ENCODE results near the gene PPDPF. TPM values are rescaled to one million over a fixed set of nuclear protein-coding genes. Genes with fewer than 3 reads are reported as not detected.

The PPDPF gene
- total and polyA plus RNA-seq, 2 donors (not counting 1 experiment from before 2014, with no cell fraction given), result 34.0 to 58.0 TPM

DNA sequence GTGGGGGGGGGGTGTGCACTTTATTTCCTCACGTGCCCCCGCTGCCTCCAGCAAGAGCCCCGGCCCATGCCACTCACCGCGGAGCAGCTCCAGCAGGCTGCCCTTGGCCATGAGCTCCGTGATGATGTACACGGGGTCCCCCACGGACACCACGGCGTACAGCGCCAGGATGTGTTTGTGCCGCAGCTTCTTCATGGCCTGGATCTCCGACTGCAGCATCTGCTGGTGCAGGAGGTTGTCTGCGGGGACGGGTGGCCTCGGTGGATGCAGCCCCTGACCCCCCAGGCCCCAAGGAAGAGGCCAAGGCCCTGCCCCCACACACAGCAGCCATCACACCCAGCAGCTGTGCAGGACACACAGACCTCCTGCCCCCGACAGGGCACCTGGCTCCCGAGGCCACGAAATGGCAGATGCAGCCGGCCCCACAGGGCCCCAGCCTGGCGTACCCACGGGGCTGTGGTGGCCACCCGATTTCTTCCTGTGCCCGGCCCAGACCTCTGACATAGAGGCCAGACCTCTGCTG, 11.9 kb downstream of the PPDPF start:
- TF ChIP-seq, protein P1, sequence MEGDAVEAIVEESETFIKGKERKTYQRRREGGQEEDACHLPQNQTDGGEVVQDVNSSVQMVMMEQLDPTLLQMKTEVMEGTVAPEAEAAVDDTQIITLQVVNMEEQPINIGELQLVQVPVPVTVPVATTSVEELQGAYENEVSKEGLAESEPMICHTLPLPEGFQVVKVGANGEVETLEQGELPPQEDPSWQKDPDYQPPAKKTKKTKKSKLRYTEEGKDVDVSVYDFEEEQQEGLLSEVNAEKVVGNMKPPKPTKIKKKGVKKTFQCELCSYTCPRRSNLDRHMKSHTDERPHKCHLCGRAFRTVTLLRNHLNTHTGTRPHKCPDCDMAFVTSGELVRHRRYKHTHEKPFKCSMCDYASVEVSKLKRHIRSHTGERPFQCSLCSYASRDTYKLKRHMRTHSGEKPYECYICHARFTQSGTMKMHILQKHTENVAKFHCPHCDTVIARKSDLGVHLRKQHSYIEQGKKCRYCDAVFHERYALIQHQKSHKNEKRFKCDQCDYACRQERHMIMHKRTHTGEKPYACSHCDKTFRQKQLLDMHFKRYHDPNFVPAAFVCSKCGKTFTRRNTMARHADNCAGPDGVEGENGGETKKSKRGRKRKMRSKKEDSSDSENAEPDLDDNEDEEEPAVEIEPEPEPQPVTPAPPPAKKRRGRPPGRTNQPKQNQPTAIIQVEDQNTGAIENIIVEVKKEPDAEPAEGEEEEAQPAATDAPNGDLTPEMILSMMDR (conservative IDR thresholded peaks at IDR 0.05 in 1 of 2, IDR thresholded peaks at IDR 0.05 in 1 of 2; ENCODE audit: low read depth in 1 of 2, low read length in 2 of 2), result no peak
- TF ChIP-seq EZH2 (IDR thresholded peaks at IDR 0.05; ENCODE audit: low read length, missing control alignments), result no peak
- Histone ChIP-seq H3K4me2 (ENCODE audit: extremely low read depth, insufficient read depth, low read length) (no peak overlapping the region), H3K4me1 (ENCODE audit: control insufficient read depth, extremely low read depth, insufficient read depth, low read length) (peaks cover 5% of the 10 kb centered on the region), H3K4me3 (replicated peaks in 1 of 4; ENCODE audit: control extremely low read depth in 1 of 4, insufficient read depth in 1 of 4, low read depth in 3 of 4, low read length in 4 of 4) (no peak overlapping the region), H2AFZ (ENCODE audit: low read length) (no peak overlapping the region), H3K9ac (ENCODE audit: insufficient read depth, low read length) (no peak overlapping the region), H3K9me3 (ENCODE audit: control insufficient read depth, insufficient read depth, low read depth, low read length) (no peaks in the 10 kb centered on the region), H3K27me3 (ENCODE audit: control insufficient read depth, insufficient read depth, low read length) (peaks cover 7% of the 10 kb centered on the region), H4K20me1 (ENCODE audit: control insufficient read depth, extremely low read depth, insufficient read depth, low read length) (no peaks in the 10 kb centered on the region), H3K36me3 (ENCODE audit: control insufficient read depth, insufficient read depth, low read length) (no peaks in the 10 kb centered on the region), H3K79me2 (ENCODE audit: control insufficient read depth, insufficient read depth, low read length) (no peaks in the 10 kb centered on the region), H3K27ac (ENCODE audit: insufficient read depth, low read length) (no peak overlapping the region)
- DNase-seq (ENCODE audit: low read depth in 2 of 2), result no peak

DNA sequence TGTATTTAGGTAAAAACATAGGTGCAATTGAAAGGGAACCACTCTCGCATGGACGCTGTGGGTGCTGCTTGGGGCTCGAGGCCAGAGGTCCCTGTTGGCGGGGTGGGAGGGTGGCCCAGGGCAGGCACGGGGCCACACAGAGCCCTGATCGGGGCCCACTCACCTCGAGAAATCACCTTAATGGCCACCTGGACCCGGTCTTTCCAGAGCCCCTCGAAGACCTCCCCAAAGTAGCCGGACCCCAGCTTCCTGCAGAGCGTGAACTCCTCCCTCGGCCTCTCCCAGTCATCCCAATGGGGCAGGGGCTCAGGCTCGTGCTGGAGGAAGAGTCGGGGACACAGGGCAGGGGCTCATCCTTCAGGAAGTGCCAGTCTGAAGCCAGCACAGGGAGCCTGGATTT, 12.8 kb downstream of the PPDPF start:
- no peak for DNase-seq (ENCODE audit: low read depth in 2 of 2)
- Histone ChIP-seq H3K79me2 (ENCODE audit: control insufficient read depth, insufficient read depth, low read length) (no peaks in the 10 kb centered on the region), H3K27ac (ENCODE audit: insufficient read depth, low read length) (no peak overlapping the region), H3K4me1 (ENCODE audit: control insufficient read depth, extremely low read depth, insufficient read depth, low read length) (peaks cover 5% of the 10 kb centered on the region), H3K9me3 (ENCODE audit: control insufficient read depth, insufficient read depth, low read depth, low read length) (no peaks in the 10 kb centered on the region), H4K20me1 (ENCODE audit: control insufficient read depth, extremely low read depth, insufficient read depth, low read length) (no peaks in the 10 kb centered on the region), H3K4me3 (replicated peaks in 1 of 4; ENCODE audit: control extremely low read depth in 1 of 4, insufficient read depth in 1 of 4, low read depth in 3 of 4, low read length in 4 of 4) (no peak overlapping the region), H2AFZ (ENCODE audit: low read length) (no peak overlapping the region), H3K9ac (ENCODE audit: insufficient read depth, low read length) (no peak overlapping the region), H3K27me3 (ENCODE audit: control insufficient read depth, insufficient read depth, low read length) (peaks cover 7% of the 10 kb centered on the region), H3K4me2 (ENCODE audit: extremely low read depth, insufficient read depth, low read length) (no peak overlapping the region), H3K36me3 (ENCODE audit: control insufficient read depth, insufficient read depth, low read length) (no peaks in the 10 kb centered on the region)
- no peak for TF ChIP-seq EZH2 (IDR thresholded peaks at IDR 0.05; ENCODE audit: low read length, missing control alignments)
- TF ChIP-seq, protein P1 (conservative IDR thresholded peaks at IDR 0.05 in 1 of 2, IDR thresholded peaks at IDR 0.05 in 1 of 2; ENCODE audit: low read depth in 1 of 2, low read length in 2 of 2), result no peak

DNA sequence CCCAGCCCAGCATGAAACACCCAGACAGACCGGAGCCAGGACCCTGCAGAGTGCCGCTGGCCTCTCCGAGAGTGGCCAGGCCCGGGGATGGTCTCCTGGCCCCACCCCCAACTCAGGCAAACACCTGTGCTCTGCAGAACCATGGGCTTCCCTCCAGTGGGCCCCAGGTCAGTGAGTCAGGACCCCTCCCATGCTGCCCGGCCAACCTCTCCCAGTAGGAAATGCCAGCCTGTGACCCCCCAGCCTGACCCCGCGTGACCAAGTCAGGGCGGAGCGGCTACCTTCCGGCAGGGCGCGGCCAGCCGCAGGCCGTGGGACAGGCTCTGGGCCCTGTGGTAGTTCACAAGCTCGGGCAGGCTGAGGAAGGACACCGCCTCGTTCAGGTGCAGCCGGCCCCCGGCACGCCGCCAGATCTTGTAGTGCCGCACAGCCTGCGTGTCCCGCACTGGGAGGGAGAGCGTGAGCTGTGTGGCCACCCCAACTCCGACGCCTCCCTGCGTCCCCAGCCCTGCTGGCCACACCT, 13.4 kb downstream of the PPDPF start:
- no peak overlapping the region for H3K4me3 ChIP-seq (replicated peaks in 1 of 4; ENCODE audit: control extremely low read depth in 1 of 4, insufficient read depth in 1 of 4, low read depth in 3 of 4, low read length in 4 of 4)
- peaks cover 7% of the 10 kb centered on the region for H3K27me3 ChIP-seq (ENCODE audit: control insufficient read depth, insufficient read depth, low read length)
- H3K79me2 ChIP-seq (ENCODE audit: control insufficient read depth, insufficient read depth, low read length), result no peaks in the 10 kb centered on the region
- no peaks in the 10 kb centered on the region for H3K36me3 ChIP-seq (ENCODE audit: control insufficient read depth, insufficient read depth, low read length)
- H3K4me1 ChIP-seq (ENCODE audit: control insufficient read depth, extremely low read depth, insufficient read depth, low read length), result peaks cover 5% of the 10 kb centered on the region
- no peak for TF ChIP-seq EZH2 (IDR thresholded peaks at IDR 0.05; ENCODE audit: low read length, missing control alignments)
- TF ChIP-seq, protein P1 (conservative IDR thresholded peaks at IDR 0.05 in 1 of 2, IDR thresholded peaks at IDR 0.05 in 1 of 2; ENCODE audit: low read depth in 1 of 2, low read length in 2 of 2), result no peak
- no peak overlapping the region for H3K9ac ChIP-seq (ENCODE audit: insufficient read depth, low read length)
- no peak overlapping the region for H2AFZ ChIP-seq (ENCODE audit: low read length)
- H3K27ac ChIP-seq (ENCODE audit: insufficient read depth, low read length), result no peak overlapping the region
- no peak overlapping the region for H3K4me2 ChIP-seq (ENCODE audit: extremely low read depth, insufficient read depth, low read length)
- DNase-seq (ENCODE audit: low read depth in 2 of 2), result no peak
- no peaks in the 10 kb centered on the region for H4K20me1 ChIP-seq (ENCODE audit: control insufficient read depth, extremely low read depth, insufficient read depth, low read length)
- no peaks in the 10 kb centered on the region for H3K9me3 ChIP-seq (ENCODE audit: control insufficient read depth, insufficient read depth, low read depth, low read length)
